EL (cell line): ENCODE results near the gene DRD4.

Experiments
- DNase-seq: peaks from one replicate; pipeline ENCODE4 v3.0.0-alpha.2; 2016

The DRD4 gene

GRCh38 chr11:623349-623869 lies 13.7 kb upstream of the DRD4 start:
- no peak for DNase-seq

GRCh38 chr11:623999-624704 lies 12.9 kb upstream of the DRD4 start:
- peak; percentile 47 for DNase-seq

- DNase-seq, result no peak
Observed at GRCh38 chr11:624705-625635, 12.1 kb upstream of the DRD4 start, which contains the start of gene CDHR5. Gene CDHR5 (minus strand): TSS chr11:624955. CDS start chr11:624902, 53 bp downstream.

- no peak for DNase-seq
Observed at GRCh38 chr11:625636-626268, 11.3 kb upstream of the DRD4 start.

- DNase-seq, result no peak
Observed at GRCh38 chr11:626475-627307, 10.4 kb upstream of the DRD4 start, which contains the start of gene SCT. Gene SCT (minus strand): TSS chr11:627181. CDS start chr11:627143, 38 bp downstream.

GRCh38 chr11:627308-627576 lies 9.8 kb upstream of the DRD4 start:
- no peak for DNase-seq

GRCh38 chr11:628056-628455 lies 9.0 kb upstream of the DRD4 start:
- no peak for DNase-seq

- no peak for DNase-seq
Observed at GRCh38 chr11:629237-629583, 7.9 kb upstream of the DRD4 start.

- no peak for DNase-seq
Observed at GRCh38 chr11:630871-631270, 6.2 kb upstream of the DRD4 start.

- DNase-seq, result no peak
Observed at GRCh38 chr11:635945-636510, 1.0 kb upstream of the DRD4 start.

GRCh38 chr11:637333-637592 lies 194 bp downstream of the DRD4 start:
- DNase-seq, result no peak

GRCh38 chr11:637593-638521 lies 788 bp downstream of the DRD4 start:
- DNase-seq, result no peak

GRCh38 chr11:638631-639331 lies 1.7 kb downstream of the DRD4 start:
- no peak for DNase-seq

- no peak for DNase-seq
Observed at GRCh38 chr11:639332-639955, 2.4 kb downstream of the DRD4 start.

GRCh38 chr11:640021-640706 lies 3.1 kb downstream of the DRD4 start:
- DNase-seq, result no peak

- no peak for DNase-seq
Observed at GRCh38 chr11:641806-642370, 4.8 kb downstream of the DRD4 start.

- no peak for DNase-seq
Observed at GRCh38 chr11:643366-643765, 6.3 kb downstream of the DRD4 start.

- DNase-seq, result no peak
Observed at GRCh38 chr11:643849-644738, 7.0 kb downstream of the DRD4 start.
